ENCODE results near the gene FBXW5.

The FBXW5 gene

DNA sequence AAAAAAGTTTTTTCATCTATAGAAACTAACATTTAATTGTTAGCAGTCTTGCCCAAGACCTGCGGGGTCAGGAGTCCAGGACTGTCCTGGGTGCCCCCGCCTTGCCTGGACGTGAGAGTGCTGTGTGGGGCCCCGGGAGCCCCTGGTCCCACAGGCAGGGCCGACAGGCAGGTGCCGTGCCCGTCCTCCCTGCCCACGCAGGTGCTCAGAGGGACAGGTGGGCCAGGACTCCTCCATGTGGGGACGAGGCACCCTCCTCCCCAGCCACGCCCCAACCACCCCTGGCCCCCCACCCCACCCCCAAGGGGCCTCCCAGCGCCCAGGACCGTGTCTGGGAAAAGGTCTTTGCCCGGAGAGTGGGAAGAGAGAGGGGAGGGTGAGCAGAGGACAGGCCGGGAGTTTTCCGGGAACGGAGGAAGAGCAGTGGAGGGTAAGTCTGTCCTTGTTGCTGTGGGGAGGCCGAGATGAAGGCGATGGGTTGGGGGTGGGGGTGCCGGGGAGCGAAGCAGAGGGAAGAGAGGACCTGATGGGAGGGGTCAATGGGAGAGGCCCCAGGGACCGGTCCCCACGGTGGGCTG is 4.8 kb upstream of the FBXW5 start:
- no peak for DNase-seq (ENCODE audit: low spot score)

DNA sequence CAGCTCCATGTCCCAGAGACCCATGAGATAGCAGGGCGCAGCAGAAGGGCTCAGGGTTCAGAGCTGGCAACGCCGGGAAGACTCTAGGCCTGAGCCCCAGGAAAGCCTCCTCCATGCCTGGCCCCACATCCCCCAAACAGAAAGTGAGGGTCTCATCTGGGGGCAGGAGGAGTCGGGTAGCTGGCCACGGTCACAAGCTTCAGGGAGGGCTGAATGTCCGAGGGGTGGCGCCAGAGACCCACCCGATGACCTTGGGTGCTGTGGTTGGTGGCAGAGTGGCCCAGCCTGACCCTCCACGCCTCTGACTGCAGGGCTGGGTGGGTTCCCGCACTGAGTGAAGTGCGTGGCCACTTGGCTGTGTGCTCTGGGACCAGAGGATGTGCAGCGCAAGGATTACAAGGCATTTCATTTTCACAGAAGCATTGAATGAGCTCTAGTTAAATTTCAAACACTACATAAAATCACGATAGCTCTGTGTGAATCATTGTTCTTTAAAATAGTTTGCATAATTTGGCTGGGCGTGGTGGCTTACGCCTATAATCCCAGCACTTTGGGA is 3.5 kb upstream of the FBXW5 start:
- DNase-seq (ENCODE audit: low spot score): no peak

DNA sequence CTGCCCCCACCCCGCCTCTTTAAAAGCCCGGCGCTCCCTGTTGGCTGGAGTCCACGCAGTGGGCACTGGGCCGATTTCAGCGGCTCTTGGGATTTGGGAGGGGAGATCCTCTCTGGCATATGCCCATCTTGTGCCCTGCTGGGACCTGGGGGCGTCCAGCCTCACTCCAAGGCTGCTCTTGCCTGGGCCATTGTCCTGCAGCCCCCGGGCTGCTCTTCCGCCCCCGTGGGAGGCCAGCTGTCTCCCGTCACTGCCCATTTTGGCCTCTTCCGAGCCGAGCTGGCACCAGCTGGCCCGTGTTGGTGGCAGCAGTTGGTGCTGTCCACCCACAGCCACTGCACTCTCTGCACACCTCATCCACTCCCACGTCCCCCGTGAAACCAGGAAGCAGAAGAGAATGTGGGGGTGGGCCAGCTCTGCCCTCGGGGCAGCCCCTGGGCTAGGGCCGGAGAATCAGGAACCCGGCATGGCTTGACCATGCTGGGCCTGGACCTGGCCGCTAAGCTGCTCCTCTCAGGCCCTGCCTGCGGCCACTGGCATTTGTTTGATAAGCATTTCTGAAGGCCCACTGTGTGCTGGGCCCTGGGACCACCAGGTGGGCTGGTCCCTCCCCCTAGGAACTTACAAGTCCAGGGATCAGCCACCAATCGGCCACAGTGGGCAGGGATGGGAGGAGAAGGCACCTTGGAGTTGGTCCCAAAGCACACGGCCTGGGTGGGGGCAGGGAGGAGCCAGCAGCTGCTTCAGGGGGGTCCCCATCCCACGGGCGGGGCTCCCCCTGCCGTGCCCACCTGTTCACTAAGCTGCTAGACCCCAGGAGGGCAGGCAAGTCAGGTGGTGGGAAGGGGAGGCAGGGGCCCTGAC is 2.7 kb upstream of the FBXW5 start:
- DNase-seq (ENCODE audit: low spot score): no peak

DNA sequence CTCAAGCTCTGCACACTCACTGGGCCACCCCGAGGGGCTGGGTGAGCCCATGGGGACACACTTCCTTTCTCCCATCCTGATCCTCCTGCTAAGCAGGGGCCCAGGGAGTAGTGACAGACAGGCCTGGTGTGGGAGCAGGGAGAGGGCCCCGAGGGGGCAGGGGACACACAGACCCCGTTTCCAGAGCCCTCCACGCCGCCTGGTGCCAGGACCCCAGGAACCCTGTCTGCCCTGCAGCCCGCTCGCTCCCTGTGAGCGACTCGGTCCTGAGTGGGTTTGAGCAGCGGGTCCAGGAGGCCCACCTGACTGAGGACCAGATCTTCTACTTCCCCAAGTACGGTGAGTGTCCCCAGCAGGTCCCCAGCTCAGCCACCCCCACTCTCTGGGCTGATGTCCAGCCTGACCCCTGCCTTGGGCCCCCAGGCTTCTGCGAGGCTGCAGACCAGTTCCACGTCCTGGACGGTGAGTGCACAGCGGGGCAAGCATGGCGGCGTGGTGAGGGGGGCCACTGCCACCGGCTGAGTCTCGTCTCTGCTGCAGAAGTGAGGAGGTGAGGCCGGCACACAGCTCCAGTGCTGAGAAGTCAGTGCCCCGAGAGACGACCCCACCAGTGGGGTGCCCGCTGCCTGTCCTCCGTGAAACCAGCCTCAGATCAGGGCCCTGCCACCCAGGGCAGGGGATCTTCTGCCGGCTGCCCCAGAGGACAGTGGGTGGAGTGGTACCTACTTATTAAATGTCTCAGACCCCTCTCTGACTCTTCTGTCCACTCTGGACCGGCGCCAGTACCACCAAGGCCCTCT is 1.9 kb upstream of the FBXW5 start:
- no peak for DNase-seq (ENCODE audit: low spot score)

DNA sequence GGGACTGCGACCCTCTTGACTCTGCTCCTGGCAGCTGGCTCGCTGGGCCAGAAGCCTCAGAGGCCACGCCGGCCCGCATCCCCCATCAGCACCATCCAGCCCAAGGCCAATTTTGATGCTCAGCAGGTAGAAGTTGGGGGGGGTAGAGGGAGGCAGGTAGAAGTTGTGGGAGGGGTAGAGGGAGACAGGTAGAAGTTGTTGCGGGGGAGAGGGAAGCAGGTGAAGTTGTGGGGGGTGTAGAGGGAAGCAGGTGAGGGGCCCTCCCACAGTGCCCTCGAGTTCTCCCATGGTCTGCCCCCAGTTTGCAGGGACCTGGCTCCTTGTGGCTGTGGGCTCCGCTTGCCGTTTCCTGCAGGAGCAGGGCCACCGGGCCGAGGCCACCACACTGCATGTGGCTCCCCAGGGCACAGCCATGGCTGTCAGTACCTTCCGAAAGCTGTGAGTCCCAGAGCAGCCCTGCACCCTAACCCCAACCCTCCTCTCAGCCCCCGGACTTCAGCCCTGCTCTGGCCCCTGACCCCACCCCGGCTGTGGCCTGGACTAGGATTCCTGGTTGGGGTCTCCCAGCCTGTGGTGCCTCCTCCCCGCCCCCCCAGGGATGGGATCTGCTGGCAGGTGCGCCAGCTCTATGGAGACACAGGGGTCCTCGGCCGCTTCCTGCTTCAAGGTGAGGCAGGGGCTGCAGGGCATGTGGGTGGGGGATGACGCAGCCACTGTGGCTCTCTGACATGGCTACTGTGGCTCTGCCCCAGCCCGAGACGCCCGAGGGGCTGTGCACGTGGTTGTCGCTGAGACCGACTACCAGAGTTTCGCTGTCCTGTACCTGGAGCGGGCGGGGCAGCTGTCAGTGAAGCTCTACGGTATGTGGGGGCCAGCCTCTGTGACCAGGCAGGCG is 1.0 kb upstream of the FBXW5 start:
- DNase-seq (ENCODE audit: low spot score): no peak

DNA sequence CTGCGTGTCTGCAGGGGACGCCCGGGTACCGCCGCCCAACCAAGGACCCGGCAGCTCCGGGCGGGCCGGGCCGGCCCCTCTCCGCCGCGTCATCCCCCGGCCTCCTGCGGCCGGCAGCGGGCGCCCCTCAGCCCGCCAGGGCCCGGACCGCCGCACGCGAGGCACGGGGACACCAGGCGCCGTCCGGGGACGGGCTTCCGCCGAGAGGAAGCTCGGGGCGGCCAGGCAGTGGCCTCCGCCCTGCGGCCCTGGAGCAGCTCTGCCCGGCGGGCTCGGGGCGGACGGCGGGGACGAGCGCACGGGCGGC is 373 bp downstream of the FBXW5 start:
- DNase-seq (ENCODE audit: low spot score): no peak

DNA sequence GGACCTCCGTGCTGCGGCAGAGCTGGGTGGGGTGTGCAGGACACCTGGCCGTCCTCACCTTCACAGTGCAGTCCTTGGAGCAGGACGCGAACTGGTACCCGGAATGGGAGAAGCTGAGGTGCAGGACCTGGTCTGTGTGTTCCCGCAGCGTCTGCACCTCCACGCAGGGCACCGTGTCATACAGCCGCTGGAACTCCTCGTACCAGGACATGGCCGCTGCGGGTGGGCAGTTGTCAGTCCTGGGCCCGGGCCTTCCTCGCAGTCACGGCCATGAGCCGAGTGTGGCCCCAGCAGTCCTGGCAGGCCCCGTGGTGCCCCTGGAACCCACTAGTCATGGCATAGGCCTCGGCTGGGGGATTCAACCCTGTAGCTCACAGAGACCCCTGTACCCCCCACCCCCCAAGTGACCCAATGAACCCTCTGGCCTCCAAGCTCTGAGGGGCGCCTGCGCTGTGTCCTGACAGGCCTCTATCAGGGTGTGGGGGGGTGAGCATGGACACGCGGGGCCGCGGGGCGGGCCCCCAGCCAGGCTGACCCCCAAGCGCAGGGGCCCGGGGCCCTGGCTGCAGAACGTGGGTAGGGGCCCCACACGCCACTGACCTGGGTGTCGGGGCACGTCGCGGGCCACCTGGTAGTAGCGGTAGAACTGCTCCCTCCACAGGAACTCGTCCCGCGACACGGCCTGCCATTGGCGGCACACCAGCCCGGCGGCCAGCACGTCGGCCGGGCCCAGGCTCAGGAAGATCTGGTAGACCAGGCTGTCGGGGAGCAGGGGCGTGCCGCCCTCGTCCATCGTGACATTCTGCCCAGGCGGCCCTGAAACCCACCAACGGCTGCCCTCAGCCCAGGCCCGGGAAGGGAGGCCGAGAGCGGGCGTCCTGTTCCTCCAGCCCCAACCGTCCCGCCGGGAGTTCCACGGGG is 987 bp downstream of the FBXW5 start:
- DNase-seq (ENCODE audit: low spot score): no peak

DNA sequence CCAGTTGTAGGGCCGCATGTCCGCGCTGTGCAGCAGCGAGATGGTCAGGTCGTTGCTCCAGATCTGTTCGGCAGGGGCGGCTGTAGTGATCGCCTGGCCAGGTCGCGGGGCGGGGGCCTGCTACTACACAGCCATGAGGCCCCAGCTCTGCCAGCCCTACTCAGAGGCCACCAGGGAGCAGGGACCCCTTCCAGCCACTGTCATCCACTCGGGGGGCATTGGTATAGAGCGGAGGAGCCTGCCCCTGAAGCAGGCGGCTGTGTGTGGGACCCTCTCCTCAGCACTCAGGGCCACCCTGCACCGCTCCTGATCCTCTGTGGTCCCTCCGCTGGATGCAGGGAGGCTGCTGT is 1.7 kb downstream of the FBXW5 start:
- DNase-seq (ENCODE audit: low spot score): no peak

DNA sequence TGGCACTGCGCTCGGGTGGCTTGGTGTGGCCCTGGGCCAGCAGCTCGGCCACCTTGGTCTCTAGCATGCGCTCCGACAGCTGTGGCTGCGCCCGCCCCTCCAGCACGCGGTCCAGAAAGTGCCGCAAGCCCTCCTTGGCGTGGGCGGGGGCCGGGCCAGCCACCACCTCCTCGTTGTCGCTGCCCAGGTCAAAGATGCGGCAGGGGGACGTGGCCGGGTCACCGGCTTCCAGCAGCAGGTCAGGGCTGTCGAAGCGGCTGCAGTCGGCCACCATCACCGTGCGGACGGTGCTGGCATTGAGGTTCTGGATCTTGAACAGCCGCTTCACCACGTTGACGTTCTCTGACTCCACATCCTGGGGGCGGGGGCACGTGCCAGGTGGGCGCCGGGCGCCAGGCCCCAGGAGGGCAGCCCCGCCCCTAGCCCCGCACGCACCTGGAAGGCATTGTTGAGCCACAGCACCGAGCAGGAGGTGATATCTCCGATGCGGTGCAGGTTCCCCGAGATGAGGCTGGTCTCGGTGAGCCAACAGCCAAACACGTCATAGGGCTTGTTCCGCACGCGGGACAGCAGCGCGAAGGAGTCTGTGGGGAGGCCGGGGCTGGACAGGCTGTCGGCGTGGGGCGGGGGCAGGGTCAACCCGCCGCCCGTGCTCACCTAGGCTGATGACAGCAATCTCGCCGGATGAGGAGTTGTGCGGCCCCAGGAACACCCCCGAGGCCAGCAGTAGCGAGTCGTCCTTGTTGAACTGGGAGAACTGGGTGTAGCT is 2.2 kb downstream of the FBXW5 start:
- DNase-seq (ENCODE audit: low spot score): no peak

DNA sequence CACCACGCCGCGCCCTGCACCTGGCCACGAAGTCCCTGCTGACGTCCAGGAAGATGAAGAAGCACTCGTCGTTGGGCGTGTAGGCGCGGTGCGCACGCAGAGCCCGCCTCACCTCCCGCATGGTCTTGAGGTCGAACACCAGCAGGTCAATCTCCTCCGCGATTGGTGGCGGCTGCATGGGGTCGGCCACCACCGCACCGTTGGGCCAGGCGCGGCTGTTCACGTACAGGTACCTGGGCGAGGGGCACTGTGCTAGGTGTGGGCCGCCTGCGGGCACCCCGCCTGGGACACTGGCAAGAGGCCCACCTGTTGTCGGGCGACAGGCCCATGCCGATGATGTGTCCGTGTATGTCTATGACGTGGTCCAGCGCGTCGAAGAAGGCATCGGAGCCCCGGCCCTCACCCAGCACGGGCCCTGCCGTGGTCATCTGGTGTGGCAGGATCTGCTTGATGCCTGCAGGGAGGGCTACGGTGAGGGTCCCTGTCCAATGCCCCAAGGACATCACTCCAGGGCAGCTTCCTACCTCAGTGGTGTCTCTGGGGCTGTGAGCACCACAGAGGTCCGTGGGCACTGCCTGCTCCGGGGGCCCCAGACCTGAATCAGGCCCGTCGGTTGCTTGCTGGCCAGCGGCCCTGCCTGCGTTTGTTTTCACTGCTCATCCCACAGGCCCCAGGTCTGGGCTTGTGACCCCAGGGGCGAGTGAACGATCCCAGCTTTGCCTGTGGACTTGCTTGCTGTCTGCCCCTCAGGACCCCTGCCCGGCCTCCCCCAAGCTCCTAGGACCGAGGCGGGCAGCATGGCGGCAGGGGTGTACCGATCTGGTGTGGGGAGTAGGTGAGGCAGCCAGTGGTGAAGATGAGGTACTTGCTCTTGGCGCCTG is 3.1 kb downstream of the FBXW5 start:
- DNase-seq (ENCODE audit: low spot score): no peak

DNA sequence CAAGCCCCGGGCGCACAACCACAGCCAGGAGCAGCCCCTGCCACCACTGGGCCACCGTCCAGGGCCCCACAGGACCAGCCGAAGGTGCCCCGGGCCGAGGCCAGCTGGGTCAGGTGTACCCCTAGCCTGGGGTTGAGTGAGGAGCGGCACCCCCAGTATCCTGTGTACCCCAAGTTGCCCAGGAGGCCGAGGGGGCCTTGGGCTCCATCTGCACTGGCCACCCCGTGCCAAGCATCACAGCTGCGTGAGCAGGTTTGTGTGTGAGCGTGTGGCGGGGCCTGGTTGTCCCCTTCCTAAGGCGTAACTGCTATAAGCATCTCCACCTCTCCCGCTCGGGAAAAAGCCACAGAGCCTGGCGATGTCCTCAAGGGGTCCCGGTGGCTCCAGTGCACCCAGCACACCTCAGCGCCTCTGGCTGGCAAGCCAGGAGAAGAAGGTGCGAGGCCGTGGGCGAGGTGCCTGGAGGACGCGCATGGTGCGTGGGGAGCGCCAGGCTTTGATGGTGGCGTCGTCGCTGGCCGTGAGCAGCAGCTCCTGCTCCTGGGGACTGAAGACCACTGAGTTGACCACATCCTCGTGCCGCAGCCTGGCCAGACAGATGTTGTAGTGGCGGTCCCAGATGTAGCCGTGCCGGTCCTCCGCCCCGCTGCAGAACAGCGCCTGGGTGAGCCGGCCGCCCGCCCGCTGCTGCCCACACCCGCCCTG is 3.9 kb downstream of the FBXW5 start:
- no peak for DNase-seq (ENCODE audit: low spot score)

DNA sequence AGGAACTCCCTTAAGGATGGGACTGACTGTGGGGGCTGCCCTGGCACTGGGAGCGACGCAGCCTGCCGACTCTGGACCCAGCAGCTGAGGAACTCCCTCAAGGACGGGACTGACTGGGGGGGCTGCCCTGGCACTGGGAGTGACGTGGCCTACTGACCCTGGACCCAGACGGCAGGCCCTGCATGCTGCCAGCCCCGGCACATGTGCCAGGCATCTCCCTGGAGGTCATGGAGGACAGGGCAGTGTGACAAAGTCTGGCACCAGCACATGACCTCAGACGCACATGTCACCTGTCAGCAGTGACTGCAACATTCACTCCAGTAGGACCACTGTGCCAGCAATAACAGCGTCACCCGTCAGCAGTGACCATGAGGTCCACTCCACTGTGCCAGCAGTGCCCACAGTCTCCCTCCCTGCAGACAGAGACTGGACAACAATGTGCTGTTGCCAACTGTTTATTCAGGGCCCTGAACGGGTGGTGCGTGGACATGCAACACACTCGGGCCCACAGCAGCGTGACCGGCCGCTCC is 4.5 kb downstream of the FBXW5 start:
- no peak for DNase-seq (ENCODE audit: low spot score)

DNA sequence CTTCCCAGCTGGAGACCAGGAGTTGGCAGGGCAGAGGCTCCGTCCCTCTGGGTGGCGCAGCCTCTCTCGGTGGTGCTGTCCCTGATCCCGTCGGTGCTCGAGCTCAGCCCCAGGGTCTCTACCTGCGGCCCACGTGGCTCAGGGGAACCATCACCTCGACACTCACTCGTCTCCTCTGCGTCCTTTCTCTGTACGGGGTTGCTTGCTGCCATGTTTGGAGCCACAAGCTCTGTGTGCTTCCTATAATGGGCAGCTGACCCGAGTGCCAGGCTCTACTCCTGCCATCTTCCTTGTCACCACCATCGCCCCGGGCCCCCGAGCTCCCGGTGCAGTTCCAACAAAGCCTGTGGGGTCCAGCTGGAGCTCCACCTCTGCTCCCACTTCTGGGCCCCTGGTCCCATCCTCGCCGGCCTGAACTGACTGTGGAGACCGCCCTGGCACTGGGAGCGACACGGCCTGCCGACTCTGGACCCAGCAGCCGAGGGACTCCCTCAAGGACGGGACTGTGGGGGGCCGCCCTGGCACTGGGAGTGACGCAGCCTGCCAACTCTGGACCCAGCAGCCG is 5.0 kb downstream of the FBXW5 start:
- DNase-seq (ENCODE audit: low spot score): no peak

DNA sequence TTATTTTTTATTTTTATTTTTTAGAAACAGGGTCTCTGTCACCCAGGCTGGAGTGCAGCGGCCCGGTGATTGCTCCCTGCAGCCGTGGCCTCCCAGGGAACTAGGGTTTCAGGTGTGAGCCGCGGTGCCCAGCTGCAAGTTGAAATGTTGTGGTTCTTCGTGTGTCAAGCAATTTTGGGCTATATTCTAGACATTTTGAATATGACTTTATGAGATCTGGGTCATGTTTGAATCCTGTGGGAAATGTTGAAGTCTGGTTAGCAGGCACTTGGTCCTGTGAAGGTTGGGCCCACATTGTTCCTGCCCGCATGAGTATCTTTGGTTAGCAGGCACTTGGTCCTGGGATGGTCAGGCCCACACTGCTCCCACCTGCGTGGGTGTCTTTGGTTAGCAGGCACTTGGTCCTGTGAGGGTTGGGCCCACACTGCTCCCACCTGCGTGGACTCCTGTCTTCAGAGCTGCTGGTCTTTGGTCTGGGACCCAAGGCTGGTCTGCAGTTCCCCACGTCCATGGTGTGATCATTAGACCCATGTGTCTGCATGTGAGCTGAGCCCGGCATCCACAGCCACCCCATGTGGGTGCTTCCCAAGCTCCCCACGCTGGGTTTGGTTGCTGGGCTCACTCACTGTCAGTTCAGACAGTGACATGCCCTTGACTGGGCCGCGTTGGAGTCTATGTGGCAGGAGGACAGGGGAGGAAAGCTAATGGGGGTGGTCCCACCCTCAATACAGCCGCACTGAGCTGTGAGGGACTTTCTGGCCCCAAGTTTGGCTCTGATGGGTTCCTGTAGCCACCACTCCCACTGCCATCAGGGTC is 7.1 kb downstream of the FBXW5 start:
- DNase-seq (ENCODE audit: low spot score): no peak

DNA sequence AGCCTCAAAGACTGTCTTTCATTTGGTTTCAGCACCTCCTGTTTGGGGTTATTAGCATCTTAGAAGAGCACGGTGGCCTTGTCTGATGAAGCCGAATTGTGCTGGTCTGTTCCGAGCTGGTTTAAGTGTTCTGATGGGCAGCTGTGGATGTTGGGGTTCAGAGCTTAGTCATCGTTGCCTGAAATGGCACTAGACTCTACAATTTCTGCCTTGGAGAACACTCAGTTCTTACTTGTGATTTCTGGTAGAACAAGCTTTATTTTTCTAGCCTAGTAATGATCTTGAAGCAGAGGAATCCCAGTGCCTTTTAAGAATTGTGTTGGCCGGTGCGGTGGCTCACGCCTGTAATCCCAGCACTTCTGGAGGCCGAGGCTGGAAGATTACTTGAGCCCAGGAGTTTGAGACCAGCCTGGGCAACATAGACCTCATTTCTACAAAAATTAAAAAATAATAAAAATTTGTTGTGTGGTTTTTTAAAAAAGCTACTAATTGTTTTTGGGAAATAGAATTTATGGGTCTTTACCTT is 7.8 kb downstream of the FBXW5 start:
- DNase-seq (ENCODE audit: low spot score): no peak

DNA sequence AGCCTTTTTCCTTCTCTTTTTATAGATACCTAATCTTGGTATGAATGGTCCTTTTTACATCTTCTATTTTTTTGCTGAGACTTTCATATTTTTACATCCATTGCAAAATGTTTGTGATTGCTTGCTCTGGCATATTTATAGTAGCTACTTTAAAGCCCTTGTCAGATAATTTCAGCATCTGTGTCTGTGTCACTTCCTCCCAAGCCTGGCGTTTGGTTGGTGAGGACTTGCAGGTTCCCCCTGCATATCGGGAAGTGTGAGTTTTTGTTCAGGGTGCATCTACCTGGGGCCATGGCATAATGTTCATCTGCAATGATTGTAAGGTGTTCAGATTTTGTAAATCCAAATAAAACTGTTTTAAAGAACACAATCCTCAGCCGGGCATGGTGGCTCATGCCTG is 8.9 kb downstream of the FBXW5 start:
- DNase-seq (ENCODE audit: low spot score): no peak

DNA sequence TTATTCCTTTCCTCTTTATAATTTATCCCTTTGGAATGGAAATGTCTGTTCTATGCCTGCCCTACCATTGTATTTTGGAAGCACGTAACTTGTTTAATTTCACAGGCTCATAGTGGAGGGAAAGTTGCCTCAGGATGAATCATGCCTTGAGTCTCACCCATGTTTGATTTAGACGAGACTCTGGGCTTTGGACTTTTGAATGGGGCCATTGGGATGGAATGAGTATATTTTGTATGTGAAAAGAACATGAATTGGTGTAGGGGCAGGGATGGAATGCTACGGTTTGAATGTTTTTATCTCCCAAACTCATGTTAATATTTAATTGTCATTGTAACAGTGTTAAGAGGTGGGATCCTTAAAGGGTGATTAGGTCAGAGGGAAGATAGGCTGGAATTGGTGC is 10.3 kb downstream of the FBXW5 start:
- no peak for DNase-seq (ENCODE audit: low spot score)

Measured in COLO829 (cell line).